Erythroblast (primary cell): ENCODE measurements around the gene CAPN5.

Experiments
- DNase-seq, 2 experiments: peaks; one replicate each; lab custom pipeline; 2025; lab: John Stamatoyannopoulos, UW
- GATA1 ChIP-seq: IDR thresholded peaks from 2 replicates; pipeline ENCODE4 v1.6.1; 2011; ENCODE audit warnings: low read depth, mild to moderate bottlenecking, control low read depth, low read length, moderate library complexity
- POLR2A ChIP-seq: IDR thresholded peaks from 2 replicates; pipeline ENCODE4 v1.6.1; 2011; ENCODE audit warnings: mild to moderate bottlenecking, low read length

The CAPN5 gene

GRCh38 chr11:77156396-77157195, 89.8 kb downstream of the CAPN5 start:
- TF ChIP-seq GATA1: no peak
- TF ChIP-seq POLR2A: no peak
- no peak for DNase-seq

DNA sequence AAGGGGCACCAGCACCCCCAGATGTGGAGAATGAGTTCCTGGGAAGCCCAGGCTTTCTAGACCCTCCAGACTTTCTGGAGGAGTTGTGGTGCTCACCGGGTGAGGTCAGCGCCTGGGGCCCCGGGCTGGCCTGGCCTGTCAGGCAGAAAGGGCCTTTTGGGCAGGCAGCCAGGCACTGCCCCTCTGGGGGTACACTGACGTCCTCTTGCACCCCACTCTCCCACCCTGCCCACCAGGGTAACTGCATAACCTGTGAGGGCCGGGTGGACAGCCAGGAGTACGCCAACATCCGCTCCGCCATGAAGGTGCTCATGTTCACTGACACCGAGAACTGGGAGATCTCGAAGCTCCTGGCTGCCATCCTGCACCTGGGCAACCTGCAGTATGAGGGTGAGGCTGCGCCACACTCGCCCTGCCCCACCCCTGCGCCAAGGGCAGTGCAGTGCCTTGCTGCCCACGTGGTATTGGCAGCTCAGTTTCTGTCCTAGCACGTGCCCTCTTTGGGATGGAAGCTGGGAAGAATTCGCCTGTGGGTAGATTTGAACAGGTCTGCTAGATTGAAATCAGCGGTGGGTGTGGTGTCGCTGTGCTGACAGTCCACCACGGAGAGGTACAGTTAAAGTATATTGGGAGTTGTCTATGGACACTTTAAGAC, 91.4 kb downstream of the CAPN5 start:
- no peak for TF ChIP-seq POLR2A
- no peak for TF ChIP-seq GATA1
- no peak for DNase-seq

DNA sequence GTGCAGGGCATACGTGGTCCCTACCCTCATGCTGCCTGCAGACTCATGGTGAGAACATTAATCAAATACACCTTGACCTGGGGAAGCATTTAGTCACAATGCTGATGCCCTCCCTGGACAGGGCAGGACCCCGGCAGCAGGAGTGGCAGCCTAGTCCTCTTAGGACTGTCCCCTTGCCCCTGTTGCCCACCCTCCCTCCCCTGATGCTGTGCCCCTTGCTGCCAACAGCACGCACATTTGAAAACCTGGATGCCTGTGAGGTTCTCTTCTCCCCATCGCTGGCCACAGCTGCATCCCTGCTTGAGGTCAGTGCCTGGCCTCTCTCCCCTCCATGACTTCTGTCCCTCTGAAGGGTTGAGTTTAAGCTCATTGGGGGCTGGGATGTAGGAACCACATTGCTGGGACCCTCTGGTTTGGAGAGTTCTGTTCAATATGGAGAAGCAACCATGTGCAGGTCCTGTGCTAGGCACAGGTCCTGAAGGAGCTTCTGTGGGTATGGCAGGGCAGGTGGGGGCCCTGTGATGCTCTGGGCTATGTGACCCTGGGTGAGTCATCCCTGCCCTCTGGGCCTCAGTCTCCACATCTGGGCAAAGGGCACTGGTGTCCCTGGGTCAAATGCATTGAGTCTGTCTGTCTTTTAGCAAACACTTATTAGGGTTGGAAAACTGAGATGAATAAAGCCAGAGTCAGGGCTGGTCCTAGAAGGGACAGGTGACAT, 92.6 kb downstream of the CAPN5 start:
- TF ChIP-seq GATA1: no peak
- TF ChIP-seq POLR2A: no peak
- DNase-seq: no peak

- no peak for DNase-seq
- TF ChIP-seq GATA1 (no peak), POLR2A (no peak)
Measured at GRCh38 chr11:77159937-77160495, 93.2 kb downstream of the CAPN5 start.

GRCh38 chr11:77163271-77163670, 96.5 kb downstream of the CAPN5 start:
- TF ChIP-seq POLR2A: no peak
- no peak for TF ChIP-seq GATA1
- DNase-seq: no peak

- no peak for TF ChIP-seq POLR2A
- TF ChIP-seq GATA1: no peak
Measured at GRCh38 chr11:77165066-77165465, 98.3 kb downstream of the CAPN5 start.

GRCh38 chr11:77166021-77166420, 99.2 kb downstream of the CAPN5 start:
- TF ChIP-seq POLR2A: no peak
- TF ChIP-seq GATA1: no peak
- no peak for DNase-seq

More at GRCh38 chr11:77165066-77165465, 98.3 kb downstream of the CAPN5 start:
- DNase-seq: no peak

DNA sequence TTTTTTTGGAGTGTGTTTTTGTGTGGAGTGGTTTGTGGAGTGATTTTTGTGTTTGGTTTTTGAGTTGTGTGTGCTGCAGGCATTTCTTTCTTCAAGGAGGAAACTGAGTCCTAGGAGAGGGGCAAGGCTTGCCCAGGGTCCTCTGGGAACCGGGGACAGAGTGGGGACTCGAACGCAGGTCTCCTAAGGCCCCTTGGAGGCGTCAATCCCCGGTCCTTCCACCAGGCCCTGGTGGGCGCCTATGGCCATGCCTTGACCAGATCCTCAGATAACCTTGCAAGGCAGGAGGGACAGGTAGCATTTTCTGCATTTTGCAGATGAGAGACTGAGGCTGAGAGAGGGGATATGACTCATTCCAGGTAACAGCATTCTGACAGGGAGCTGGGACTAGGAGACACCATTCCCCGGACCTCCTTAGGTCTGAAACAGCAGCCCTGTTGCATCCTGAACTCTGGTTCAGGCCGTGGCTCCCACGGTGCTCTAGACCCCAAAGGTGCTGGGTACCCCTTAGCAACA, 100.4 kb downstream of the CAPN5 start:
- DNase-seq: no peak
- TF ChIP-seq GATA1: no peak
- no peak for TF ChIP-seq POLR2A

- no peak for TF ChIP-seq POLR2A
- no peak for DNase-seq
Measured at GRCh38 chr11:77167791-77168190, 101.0 kb downstream of the CAPN5 start.

- no peak for TF ChIP-seq GATA1
- no peak for TF ChIP-seq POLR2A
- DNase-seq: no peak
Measured at GRCh38 chr11:77170107-77170506, 103.3 kb downstream of the CAPN5 start.

GRCh38 chr11:77171254-77171653, 104.5 kb downstream of the CAPN5 start:
- no peak for TF ChIP-seq POLR2A
- no peak for TF ChIP-seq GATA1
- DNase-seq: no peak

DNA sequence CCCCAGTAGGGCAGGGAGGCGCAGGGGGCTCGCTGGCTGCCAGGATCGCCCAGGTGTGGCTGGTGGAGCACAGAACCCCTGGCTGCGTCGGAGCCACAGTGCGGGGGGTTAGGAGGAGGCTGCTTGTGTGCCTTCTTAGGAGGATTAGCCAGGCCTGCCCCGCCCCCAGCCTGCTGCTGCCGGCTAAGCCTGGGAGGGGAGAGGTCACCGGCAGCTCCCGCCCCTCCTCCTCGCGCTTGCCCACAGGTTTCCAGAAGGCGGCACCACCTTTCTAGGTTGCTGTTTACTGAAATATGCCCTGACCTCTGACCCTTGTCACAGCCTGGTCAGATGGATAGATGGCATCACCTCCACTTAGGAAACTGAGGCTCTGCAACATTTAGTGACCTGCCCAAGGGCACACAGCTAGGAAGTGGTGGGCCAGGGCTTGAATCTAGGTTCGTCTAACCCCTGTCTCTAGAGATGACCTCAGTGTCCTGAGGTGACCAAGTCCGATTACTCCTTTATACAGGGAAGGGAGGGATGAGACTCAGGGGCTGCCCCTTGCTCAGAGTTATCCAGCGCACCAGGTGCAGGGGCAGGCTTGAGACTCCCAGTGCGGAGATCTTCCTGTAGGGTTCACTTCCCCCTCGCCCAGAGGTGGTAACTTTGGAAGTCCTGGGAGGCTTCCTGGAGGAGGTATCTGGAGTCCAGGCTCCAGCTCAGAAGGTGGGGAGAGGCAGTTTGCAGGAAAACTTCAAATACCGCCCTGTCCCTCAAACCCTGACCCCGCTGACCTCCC, 105.3 kb downstream of the CAPN5 start:
- TF ChIP-seq POLR2A: no peak
- DNase-seq: no peak

DNA sequence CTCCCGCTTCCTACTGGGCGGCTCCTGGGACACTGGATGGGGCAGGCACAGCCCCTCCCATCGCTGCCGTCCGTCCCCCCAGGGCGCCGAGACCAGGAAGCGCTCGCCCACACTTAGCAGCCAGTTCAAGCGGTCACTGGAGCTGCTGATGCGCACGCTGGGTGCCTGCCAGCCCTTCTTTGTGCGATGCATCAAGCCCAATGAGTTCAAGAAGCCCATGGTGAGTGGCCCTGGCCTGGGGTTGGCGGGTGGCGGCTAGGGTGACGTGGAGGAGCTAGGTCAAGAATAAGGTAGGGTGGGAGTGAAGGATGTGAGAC, 105.9 kb downstream of the CAPN5 start:
- no peak for DNase-seq
- TF ChIP-seq POLR2A: no peak
- no peak for TF ChIP-seq GATA1

DNA sequence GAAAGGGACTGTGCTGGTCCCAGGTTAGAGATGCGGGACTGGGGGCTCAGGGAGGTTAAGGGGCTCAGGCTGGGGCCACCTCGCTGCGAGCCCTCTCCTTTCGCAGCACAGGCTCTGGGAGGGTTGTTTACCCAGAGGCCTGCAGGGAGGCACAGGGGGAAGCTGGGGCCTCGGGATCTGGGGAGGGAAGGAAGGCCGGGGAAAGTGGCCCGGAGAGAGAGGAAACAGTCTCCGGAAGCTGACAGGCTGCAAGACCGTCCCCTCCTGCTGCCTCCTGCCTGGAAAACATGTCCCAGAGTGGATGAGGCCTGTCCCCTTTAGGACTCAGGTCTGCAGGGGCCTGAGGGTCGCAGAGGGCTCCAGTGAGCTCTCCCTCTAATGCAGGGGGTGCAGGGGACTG, 106.7 kb downstream of the CAPN5 start:
- DNase-seq: no peak
- TF ChIP-seq GATA1 (no peak), POLR2A (no peak)
